ENCODE results near the gene MYZAP.

MYZAP gene

DNA sequence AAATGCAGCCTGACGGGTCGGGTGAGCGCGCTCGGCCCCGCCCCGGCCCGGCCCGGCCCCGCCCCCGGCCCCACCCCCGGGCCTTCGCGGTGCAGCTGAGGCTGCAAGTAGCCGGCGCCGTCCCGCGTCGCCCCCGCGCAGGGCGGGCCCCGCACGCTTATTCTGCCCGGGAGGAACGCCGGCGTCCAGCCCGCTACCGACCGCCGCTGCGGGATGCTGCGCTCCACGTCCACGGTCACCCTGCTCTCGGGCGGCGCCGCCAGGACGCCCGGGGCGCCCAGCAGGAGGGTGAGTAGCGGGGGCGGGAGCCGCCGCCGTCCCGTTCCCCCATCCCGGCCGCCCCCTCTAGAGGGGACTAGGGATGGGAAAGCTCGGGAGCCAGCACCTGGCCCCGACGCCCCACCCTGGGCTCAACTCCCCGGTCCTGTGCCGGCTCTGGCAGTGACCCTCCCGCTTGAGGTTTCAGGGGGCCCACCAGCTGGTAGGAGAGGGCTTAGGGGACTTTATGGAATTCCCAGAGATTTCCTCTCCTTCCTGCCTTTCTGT is at the start of gene MYZAP:
TSS of gene MYZAP (plus strand) at position 83 of the 546 bp plus-strand sequence. CDS start at position 214, 131 bp downstream.
- no peak for DNase-seq (ENCODE audit: low read depth in 2 of 2)

GRCh38 chr15:57542505-57542817 is 49.2 kb upstream of the MYZAP start:
- DNase-seq (ENCODE audit: low read depth in 2 of 2) = no peak

GRCh38 chr15:57544848-57545480 is 46.7 kb upstream of the MYZAP start:
- no peak for DNase-seq (ENCODE audit: low read depth in 2 of 2)

- DNase-seq (ENCODE audit: low read depth in 2 of 2) = no peak
Observed at GRCh38 chr15:57545995-57546394, 45.7 kb upstream of the MYZAP start.

DNA sequence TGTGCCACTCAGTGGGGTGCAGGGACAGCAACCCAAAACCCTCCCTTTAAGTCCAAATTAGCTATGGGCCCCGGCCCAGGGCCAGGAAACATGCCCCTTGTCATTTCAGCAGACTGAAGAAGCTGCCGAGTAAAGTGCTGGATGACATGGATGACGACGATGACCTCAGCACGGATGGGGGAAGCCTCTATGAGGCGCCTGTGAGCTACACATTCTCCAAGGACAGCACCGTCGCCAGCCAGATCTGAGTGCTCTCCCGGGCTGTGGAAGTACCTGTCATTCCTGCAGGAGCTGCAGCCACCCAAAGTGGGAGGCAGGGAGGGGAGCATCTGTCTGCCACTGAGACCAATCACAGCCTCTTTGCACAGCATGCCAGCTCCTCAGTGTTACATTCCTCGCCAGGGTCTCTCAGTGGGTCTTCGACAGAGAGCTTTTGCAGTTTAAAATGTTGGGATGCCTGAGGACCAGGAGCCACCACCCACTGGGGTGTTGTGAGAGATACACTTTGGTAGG is 44.4 kb upstream of the MYZAP start:
- DNase-seq (ENCODE audit: low read depth in 2 of 2) = no peak

DNA sequence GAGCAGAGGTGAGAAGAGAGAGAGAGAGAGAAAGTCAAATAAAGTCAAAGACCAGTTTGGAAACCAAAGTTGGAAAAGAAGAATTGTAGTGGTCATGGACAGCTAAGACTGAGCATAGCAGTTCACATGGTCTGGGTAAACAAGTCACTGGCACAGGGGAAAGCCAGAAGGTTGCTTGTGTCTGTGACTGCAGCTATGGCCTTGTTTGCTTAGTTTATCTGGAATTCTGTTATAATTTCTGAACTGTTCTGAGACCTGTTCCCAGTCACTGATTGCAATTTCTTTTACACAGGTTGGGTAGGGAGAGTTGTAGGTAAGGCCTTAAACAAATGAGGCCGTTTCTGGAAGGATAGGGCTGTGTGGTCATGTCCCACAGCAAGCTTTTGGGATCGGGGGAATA is 43.4 kb upstream of the MYZAP start:
- no peak for DNase-seq (ENCODE audit: low read depth in 2 of 2)

DNA sequence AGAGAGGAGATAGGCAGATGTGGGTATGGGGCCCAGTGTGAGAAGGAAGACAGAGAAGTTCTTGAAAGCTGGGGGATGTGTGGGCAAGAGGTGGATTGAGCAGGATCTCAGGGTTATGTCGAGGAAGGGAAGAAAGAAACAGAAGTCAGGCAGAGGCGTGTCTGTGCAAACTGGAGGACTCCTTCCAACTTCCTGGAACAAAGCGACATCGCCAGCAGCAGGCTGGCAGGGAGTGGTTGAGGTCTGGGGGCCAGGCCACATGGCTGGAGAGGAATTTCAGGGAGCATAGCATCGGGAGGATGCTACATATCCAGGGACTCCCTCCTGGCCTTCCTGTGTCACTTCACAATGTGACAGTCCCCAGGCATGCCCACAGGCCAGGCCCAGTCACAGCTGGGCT is 42.9 kb upstream of the MYZAP start:
- no peak for DNase-seq (ENCODE audit: low read depth in 2 of 2)

- no peak for DNase-seq (ENCODE audit: low read depth in 2 of 2)
Observed at GRCh38 chr15:57549935-57550334, 41.8 kb upstream of the MYZAP start.

GRCh38 chr15:57550640-57551039 is 41.1 kb upstream of the MYZAP start:
- DNase-seq (ENCODE audit: low read depth in 2 of 2) = no peak

- DNase-seq (ENCODE audit: low read depth in 2 of 2) = no peak
Observed at GRCh38 chr15:57551715-57552677, 39.7 kb upstream of the MYZAP start.

GRCh38 chr15:57552678-57553334 is 38.9 kb upstream of the MYZAP start:
- no peak for DNase-seq (ENCODE audit: low read depth in 2 of 2)

DNA sequence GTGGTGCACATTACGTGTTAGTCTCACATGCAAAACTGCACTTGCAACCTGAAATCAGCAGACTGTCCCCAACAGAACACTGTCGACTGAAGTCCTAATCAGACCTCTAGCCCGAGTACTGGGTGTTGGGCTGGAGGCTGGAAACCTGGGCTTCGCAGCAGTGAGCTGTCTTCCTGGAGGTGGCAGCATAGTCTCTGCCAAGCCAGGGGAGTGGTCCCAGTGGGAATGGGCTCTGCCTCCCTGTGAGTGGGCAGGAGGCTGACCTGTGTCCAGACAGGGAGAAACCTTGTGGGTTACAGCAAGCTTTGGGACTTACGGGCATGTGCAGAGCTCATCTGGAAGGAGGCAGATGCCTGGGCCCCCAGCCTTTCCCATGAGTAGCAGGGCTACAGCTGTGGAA is 38.2 kb upstream of the MYZAP start:
- DNase-seq (ENCODE audit: low read depth in 2 of 2) = no peak

- DNase-seq (ENCODE audit: low read depth in 2 of 2) = no peak
Observed at GRCh38 chr15:57554063-57554811, 37.5 kb upstream of the MYZAP start.

DNA sequence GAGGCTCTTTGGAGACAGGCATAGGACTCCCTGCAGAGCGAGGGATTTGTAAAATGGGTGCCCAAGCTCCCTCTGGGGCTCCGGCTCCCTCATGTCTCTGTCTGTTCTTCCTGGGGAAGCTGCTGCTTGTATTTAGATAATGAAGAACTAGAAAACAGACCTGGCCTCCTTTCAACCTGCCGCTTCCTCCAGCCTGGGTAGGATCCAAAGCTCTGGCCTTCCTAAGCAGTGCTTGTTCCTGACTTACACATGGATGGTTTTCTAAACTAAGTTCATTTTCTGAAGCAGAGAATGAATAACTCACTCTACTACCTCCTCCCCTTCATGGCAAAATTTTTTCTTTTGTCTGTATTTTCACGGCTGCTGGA is 36.9 kb upstream of the MYZAP start:
- no peak for DNase-seq (ENCODE audit: low read depth in 2 of 2)

DNA sequence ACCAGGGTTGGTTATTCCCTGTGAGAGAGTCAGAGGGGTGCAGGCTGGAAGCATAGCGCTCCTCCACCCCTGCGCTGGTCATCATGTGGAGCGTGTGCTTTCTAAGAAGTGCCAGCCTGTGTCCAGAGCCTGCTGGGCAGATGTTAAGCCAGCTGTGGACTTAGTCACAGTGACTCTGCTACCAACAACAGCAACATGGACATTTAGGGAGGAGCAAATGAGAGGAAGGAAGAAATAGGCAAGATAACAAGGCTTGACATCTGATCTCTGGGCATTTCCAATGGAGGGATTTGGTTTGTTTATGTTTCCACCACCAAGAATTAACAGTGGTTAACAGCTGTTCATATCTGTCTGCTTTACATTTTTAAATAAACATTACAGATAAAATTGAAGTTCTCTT is 36.4 kb upstream of the MYZAP start:
- no peak for DNase-seq (ENCODE audit: low read depth in 2 of 2)

GRCh38 chr15:57556040-57556439 is 35.7 kb upstream of the MYZAP start:
- no peak for DNase-seq (ENCODE audit: low read depth in 2 of 2)

GRCh38 chr15:57557267-57557666 is 34.4 kb upstream of the MYZAP start:
- no peak for DNase-seq (ENCODE audit: low read depth in 2 of 2)

GRCh38 chr15:57557810-57558209 is 33.9 kb upstream of the MYZAP start:
- no peak for DNase-seq (ENCODE audit: low read depth in 2 of 2)

DNA sequence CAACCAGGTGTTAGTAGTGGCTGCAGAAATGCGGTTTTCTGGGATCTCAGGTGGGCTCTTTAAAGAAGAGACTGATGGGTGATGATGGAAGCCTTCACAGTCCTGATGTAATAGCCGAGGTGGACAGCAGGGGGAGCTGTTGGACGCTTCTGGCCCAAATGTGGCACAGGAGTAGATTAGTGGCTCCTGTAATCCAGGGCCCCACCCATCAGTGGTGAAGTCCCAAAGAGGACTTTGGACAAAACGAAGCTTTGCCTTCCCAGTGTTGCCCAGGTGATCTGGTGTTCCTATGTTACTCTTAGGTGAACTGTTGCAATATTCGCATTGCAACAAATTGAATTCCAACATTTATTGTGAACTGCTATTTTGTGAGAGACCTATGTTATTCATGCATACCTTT is 31.8 kb upstream of the MYZAP start:
- DNase-seq (ENCODE audit: low read depth in 2 of 2) = peak; percentile 11 to 40

- peak in 1 of 2 donors; percentile 15 for DNase-seq (ENCODE audit: low read depth in 2 of 2)
Observed at GRCh38 chr15:57561041-57561711, 30.5 kb upstream of the MYZAP start.

DNA sequence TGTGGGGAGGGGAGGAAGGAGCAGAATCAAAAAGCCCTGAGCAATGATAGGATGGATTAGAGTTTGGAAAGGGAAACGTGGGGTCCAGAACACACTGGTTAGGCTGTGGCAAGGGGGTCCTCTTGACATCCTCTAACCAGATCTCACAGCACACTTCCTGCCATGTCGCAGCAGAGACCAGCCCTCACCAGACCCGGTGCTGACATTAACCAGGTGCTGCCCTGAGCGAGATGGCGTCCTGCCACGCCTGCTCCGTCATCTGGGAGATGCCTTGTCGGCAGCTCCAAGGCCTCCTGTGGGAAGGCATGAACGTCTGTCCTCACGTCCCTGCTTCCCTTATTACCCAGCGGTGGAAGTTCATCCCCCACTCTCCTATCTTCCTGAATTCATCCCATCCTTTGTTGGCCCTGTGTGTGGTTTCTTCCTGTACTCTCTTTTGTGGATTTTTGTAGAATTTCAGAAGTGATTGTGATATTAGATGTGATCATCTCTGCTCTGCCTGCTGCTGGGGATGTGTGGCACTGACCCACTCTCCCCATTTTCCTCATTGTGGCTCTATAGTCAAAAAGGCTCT is 29.4 kb upstream of the MYZAP start:
- DNase-seq (ENCODE audit: low read depth in 2 of 2) = no peak
